NCI-H1436 (cell line): ENCODE results near the gene ETS1.
"Not testable (repeated sequence)": the region's sequence is repeated elsewhere in the genome, so short reads cannot be mapped to it uniquely, and the experiment has no call there.

ENCODE experiments used
- DNase-seq: peaks from one replicate; lab custom pipeline; 2025; lab: John Stamatoyannopoulos, UW

ETS1 gene

GRCh38 chr11:128462189-128462588 lies 125.2 kb downstream of the ETS1 start:
- DNase-seq = no peak

- DNase-seq = no peak
Observed at GRCh38 chr11:128458321-128458720, 129.0 kb downstream of the ETS1 start.

GRCh38 chr11:128457874-128458273 lies 129.5 kb downstream of the ETS1 start:
- DNase-seq = no peak

- no peak for DNase-seq
Observed at GRCh38 chr11:128456566-128457268, 130.6 kb downstream of the ETS1 start.

GRCh38 chr11:128455766-128456165 lies 131.6 kb downstream of the ETS1 start:
- DNase-seq = no peak

DNA sequence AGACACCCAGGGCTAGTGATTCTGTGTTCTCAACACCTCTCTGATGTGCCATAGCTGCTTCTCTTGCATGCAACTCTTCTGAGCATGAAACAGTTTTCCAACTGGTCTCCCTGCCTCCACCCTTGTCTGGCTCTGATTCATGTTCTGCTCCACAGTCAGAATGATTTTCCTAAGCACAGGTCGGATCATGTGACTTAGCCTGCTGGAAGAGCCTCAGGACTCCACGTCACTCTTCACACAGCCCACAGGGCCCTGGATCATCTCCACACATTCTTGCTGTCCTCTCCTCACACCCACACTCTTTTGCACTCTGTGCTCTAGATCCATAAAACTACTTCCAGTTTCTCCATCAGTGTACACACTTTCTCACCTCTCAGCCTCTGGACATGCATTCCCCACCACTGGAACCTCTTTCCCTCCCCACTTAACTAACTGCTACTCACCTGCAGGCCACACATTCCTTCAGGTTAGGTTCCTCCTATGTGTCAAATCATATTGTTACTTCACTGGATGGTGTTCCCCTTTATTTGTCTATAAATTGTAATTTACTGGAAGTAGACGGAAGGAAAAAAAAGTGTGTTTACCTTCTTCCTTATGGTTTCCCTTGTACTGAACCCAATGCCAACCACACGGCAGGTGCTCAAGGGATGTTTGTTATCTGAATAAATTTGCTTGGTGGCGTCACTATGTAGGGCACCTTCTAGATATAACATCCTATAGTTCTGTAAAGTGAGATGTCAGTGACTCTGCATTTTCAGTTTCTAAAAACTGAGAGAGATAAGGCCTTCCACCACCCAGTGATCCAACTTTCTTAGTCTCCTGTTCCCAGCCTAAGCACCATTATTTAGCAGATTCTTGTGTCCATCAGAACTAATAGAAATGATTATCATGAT lies 133.7 kb downstream of the ETS1 start:
- no peak for DNase-seq

DNA sequence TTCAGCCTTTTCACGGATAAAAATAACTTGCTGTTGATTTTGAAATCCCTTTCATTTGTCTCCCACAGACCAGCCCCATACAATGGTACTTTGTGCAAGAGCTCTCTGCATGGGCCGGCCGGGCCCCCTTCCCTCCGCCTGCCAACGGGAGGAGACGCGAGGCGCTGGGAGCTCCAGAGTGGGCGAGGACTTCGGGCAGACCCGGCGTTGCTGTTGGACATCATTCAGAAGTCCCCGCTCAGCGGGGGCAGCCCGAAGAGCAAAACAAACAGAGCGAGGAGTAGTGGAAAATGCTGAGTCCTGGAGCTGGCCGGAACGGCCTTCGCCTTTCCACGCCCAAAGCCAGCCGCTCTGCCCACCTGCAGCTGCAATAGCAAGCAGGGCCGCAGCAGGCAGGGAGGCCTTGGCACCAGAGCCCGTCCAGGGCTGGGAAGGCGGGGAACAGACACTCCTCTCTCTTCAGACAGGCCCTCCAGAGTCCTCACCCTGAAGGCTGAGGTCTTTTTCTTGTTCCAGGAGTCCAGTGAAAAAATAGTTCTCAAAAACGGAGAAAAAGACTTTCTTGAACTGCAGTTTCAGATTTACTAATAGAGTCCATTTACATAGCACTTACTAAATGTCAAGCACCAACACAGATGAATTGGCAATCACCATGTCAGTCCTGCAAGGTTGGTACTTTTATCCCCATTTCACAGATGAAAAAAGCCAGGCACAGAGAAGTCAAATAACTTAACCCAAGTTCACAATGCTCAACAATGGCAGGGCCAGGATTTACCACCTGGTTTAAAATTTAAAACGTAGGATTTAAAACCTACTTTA lies 135.5 kb downstream of the ETS1 start:
- DNase-seq = no peak

GRCh38 chr11:128450882-128451651 lies 136.3 kb downstream of the ETS1 start:
- no peak for DNase-seq

- not testable (repeated sequence) for DNase-seq
Observed at GRCh38 chr11:128450425-128450824, 136.9 kb downstream of the ETS1 start.

GRCh38 chr11:128448981-128449713 lies 138.2 kb downstream of the ETS1 start:
- DNase-seq = no peak

- no peak for DNase-seq
Observed at GRCh38 chr11:128448200-128448886, 139.0 kb downstream of the ETS1 start.

GRCh38 chr11:128447233-128447632 lies 140.1 kb downstream of the ETS1 start:
- no peak for DNase-seq

- DNase-seq = not testable (repeated sequence)
Observed at GRCh38 chr11:128445921-128446320, 141.4 kb downstream of the ETS1 start.

GRCh38 chr11:128437136-128437535 lies 150.2 kb downstream of the ETS1 start:
- no peak for DNase-seq

GRCh38 chr11:128434818-128435217 lies 152.5 kb downstream of the ETS1 start:
- DNase-seq = no peak

DNA sequence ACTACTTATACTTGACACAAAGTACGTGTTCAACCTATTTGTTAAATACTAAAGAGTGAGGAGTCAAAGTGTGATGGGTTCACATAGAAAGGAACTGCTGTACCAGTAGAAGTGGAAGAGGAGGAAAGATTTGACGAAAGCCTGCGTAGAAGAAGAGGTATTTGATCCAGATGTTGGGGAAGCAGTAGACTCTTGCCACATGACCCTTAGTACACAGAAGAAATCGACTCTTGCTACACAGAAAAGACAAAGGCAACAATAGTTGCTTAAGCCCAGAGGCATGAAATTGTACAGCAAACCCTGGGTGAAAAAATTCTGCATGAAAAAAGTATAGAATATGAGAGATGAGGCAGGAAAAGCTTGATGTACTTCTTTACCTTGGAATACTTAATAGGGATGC lies 152.9 kb downstream of the ETS1 start:
- no peak for DNase-seq

GRCh38 chr11:128432926-128433325 lies 154.4 kb downstream of the ETS1 start:
- DNase-seq = no peak

DNA sequence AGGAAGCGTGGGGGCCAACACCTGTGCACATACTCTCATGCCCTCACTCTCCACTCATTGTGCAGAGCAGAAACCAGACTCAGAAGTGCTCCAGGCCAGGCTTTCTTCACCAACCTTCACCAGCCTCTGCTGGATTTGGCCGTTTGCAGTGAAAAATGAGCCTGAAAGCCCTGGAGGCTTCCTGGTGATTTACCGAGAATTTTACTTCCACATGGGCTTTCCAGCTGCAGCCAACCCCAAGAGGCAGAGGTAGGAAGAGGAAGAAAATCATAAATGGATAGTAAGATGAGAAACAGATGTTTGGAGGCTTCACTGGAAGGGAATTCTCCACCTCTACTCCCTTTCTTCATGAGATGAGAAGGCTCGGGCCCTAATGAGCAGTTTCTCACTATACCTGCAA lies 155.4 kb downstream of the ETS1 start:
- DNase-seq = no peak

DNA sequence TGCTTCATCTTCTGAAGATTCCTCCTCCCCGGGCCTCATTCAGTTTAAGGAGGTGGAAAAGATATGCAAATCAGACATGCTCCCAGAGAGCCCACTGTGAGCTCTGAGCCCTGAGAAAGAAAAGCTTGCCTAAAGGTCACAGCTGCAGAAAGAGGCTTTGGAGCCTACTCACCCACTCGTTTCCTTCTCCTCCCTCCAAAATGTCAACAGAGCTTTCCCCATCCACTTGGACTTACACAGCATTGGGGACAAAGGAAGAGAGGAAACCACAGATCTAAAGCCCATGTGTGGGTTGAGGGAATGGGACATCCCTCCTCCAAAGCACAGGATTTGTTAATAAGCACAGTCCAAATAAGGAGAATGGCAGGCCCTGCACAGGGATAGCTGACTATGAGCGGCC lies 158.4 kb downstream of the ETS1 start:
- no peak for DNase-seq

DNA sequence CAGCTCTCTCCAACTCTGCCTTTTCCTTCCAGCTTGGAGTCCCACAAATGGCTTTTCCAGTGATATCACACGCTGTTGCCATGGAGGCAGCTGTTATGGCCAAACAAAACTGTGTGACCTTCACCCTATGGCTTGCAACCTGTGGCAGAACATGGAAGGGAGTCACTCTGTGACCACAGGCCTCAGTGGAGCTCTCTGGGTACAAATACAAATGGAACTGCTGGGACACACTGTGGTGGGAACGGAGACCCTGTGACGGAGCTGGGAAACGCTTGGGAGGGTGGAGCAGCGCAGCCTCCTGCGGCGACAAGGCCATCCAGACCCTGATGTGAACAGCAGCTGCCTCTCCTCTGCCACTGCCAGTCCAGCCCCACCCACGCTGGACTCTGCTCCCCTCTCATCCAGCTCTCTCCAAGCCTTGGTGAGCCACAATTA lies 162.5 kb downstream of the ETS1 start:
- DNase-seq = no peak
